Measurements from ENCODE around the gene TM4SF1. TPM values are rescaled to one million over a fixed set of nuclear protein-coding genes. Genes with fewer than 3 reads are reported as not detected.

The TM4SF1 gene
- total RNA-seq, 1 donor from 2014 or later, result 28.9 TPM

DNA sequence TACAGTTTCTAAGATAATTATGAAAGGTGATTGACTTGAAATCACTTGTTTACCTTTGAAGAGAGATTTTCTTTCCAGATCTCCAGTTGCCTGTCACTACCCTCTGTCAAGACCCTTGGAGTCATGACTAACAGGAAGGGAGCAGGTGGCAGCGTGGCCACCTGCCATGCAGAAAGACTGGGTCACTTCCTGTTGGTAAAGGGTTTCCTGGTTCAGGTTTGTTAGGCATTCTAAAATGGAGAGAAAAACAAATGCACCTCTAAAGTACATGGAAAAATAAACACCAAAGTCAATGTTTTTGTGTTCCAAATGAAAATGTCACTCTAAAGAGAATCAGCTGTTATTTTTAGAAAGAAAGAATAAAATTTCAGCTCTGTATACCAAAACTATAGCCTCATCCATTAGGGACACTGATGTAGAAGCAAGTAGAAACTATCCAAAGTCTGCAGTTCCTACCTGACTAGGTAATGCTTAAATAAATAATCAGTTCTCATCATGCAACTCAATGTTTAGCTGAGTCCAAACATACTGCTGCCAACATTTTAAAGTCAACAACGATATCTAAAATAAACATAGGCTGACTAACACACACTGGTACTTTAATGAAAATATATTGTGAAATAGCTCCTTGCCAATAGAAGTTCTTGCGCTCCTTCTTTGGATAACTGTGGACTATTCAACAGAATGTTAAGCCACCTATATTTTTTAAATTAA, 23.9 kb upstream of the TM4SF1 start:
- TF ChIP-seq EZH2 (IDR thresholded peaks at IDR 0.05; ENCODE audit: insufficient read depth, low read length), result no peak
- TF ChIP-seq, protein P1, sequence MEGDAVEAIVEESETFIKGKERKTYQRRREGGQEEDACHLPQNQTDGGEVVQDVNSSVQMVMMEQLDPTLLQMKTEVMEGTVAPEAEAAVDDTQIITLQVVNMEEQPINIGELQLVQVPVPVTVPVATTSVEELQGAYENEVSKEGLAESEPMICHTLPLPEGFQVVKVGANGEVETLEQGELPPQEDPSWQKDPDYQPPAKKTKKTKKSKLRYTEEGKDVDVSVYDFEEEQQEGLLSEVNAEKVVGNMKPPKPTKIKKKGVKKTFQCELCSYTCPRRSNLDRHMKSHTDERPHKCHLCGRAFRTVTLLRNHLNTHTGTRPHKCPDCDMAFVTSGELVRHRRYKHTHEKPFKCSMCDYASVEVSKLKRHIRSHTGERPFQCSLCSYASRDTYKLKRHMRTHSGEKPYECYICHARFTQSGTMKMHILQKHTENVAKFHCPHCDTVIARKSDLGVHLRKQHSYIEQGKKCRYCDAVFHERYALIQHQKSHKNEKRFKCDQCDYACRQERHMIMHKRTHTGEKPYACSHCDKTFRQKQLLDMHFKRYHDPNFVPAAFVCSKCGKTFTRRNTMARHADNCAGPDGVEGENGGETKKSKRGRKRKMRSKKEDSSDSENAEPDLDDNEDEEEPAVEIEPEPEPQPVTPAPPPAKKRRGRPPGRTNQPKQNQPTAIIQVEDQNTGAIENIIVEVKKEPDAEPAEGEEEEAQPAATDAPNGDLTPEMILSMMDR (IDR thresholded peaks at IDR 0.05; ENCODE audit: insufficient read depth, low read depth, low read length), result no peak
- H3K9me3 Mint-ChIP-seq (ENCODE audit: unreplicated experiment), result no peaks in the 10 kb centered on the region
- Histone ChIP-seq H3K27me3 (ENCODE audit: insufficient read depth, low read length) (no peaks in the 10 kb centered on the region), H2AFZ (ENCODE audit: low read depth, low read length) (no peak overlapping the region), H3K4me1 (ENCODE audit: insufficient read depth, low read length) (peaks cover 9% of the 10 kb centered on the region), H4K20me1 (ENCODE audit: insufficient read depth, low read length) (no peaks in the 10 kb centered on the region), H3K79me2 (ENCODE audit: insufficient read depth, low read length) (no peaks in the 10 kb centered on the region), H3K36me3 (ENCODE audit: insufficient read depth, low read length) (no peaks in the 10 kb centered on the region), H3K4me2 (ENCODE audit: low read length) (peak overlapping the region; percentile 17), H3K27ac (ENCODE audit: low read depth, low read length) (peak overlapping the region; percentile 53), H3K9me3 (ENCODE audit: insufficient read depth, low read depth, low read length) (no peaks in the 10 kb centered on the region), H3K4me3 (ENCODE audit: insufficient read depth, low read depth, low read length) (no peak overlapping the region), H3K9ac (ENCODE audit: low read length) (no peak overlapping the region)
- H3K27me3 Mint-ChIP-seq (ENCODE audit: low read depth, unreplicated experiment), result no peaks in the 10 kb centered on the region
- FAIRE-seq (no peak), DNase-seq (ENCODE audit: low read depth) (peak; percentile 81)
- H3K4me1 Mint-ChIP-seq (ENCODE audit: low read depth, unreplicated experiment), result peaks cover 6% of the 10 kb centered on the region
- H3K36me3 Mint-ChIP-seq (ENCODE audit: low read depth, unreplicated experiment), result no peaks in the 10 kb centered on the region
- H3K4me3 Mint-ChIP-seq (ENCODE audit: unreplicated experiment), result no peak overlapping the region
- H3K27ac Mint-ChIP-seq (ENCODE audit: unreplicated experiment), result no peak overlapping the region

DNA sequence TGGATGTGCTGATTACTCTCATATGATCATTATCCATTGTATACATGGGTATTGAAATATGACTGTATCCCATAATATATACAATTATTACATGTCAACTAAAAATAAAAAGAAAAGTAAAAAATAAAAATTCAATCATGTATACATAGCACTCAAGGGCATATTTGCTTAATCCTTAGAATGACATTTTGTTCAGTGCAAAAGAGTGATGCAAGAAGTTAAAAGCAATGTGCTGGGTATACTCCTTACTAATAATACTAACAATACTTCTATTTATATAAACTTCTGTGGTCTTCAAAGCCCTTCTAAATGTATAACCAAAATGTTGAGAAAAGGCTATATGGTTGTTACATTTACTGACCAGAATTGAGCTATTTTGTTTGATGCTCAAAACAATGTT, 23.2 kb upstream of the TM4SF1 start:
- Mint-ChIP-seq H3K36me3 (ENCODE audit: low read depth, unreplicated experiment) (no peaks in the 10 kb centered on the region), H3K27ac (ENCODE audit: unreplicated experiment) (no peak overlapping the region), H3K27me3 (ENCODE audit: low read depth, unreplicated experiment) (no peaks in the 10 kb centered on the region), H3K4me1 (ENCODE audit: low read depth, unreplicated experiment) (peaks cover 10% of the 10 kb centered on the region), H3K4me3 (ENCODE audit: unreplicated experiment) (no peak overlapping the region), H3K9me3 (ENCODE audit: unreplicated experiment) (no peaks in the 10 kb centered on the region)
- H3K9me3 ChIP-seq (ENCODE audit: insufficient read depth, low read depth, low read length), result no peaks in the 10 kb centered on the region
- no peak overlapping the region for H2AFZ ChIP-seq (ENCODE audit: low read depth, low read length)
- H3K36me3 ChIP-seq (ENCODE audit: insufficient read depth, low read length), result no peaks in the 10 kb centered on the region
- peaks cover 9% of the 10 kb centered on the region for H3K4me1 ChIP-seq (ENCODE audit: insufficient read depth, low read length)
- H3K27ac ChIP-seq (ENCODE audit: low read depth, low read length), result no peak overlapping the region
- FAIRE-seq (no peak), DNase-seq (ENCODE audit: low read depth) (no peak)
- H3K9ac ChIP-seq (ENCODE audit: low read length), result no peak overlapping the region
- no peaks in the 10 kb centered on the region for H3K79me2 ChIP-seq (ENCODE audit: insufficient read depth, low read length)
- H4K20me1 ChIP-seq (ENCODE audit: insufficient read depth, low read length), result no peaks in the 10 kb centered on the region
- H3K27me3 ChIP-seq (ENCODE audit: insufficient read depth, low read length), result no peaks in the 10 kb centered on the region
- no peak overlapping the region for H3K4me2 ChIP-seq (ENCODE audit: low read length)
- TF ChIP-seq EZH2 (IDR thresholded peaks at IDR 0.05; ENCODE audit: insufficient read depth, low read length), result no peak
- TF ChIP-seq, protein P1 (IDR thresholded peaks at IDR 0.05; ENCODE audit: insufficient read depth, low read depth, low read length), result no peak
- H3K4me3 ChIP-seq (ENCODE audit: insufficient read depth, low read depth, low read length), result no peak overlapping the region

DNA sequence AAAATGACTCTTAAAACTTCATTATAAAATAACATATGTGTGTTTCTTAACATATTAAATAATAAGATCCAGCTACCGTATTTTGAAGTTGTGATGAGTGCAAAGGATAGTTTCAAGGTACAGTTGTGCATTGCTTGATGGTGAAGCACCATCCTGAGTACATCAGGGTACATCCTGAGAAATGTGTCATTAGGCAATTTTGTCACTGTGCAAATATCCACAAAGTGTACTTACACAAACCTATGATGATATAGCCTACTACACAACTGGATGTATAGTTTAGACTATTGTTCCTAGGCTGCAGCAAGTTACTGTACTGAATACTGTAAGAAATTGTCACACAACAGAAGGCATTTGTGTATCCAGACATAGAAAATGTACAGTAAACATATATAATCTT, 20.8 kb upstream of the TM4SF1 start:
- Histone ChIP-seq H3K9me3 (ENCODE audit: insufficient read depth, low read depth, low read length) (no peaks in the 10 kb centered on the region), H3K79me2 (ENCODE audit: insufficient read depth, low read length) (no peaks in the 10 kb centered on the region), H3K4me3 (ENCODE audit: insufficient read depth, low read depth, low read length) (no peak overlapping the region), H3K9ac (ENCODE audit: low read length) (no peak overlapping the region), H3K27me3 (ENCODE audit: insufficient read depth, low read length) (no peaks in the 10 kb centered on the region), H3K36me3 (ENCODE audit: insufficient read depth, low read length) (no peaks in the 10 kb centered on the region), H4K20me1 (ENCODE audit: insufficient read depth, low read length) (no peaks in the 10 kb centered on the region), H3K4me1 (ENCODE audit: insufficient read depth, low read length) (peaks cover 9% of the 10 kb centered on the region), H2AFZ (ENCODE audit: low read depth, low read length) (no peak overlapping the region), H3K4me2 (ENCODE audit: low read length) (no peak overlapping the region), H3K27ac (ENCODE audit: low read depth, low read length) (no peak overlapping the region)
- no peak overlapping the region for H3K4me3 Mint-ChIP-seq (ENCODE audit: unreplicated experiment)
- peak; percentile 34 for FAIRE-seq
- no peaks in the 10 kb centered on the region for H3K27me3 Mint-ChIP-seq (ENCODE audit: low read depth, unreplicated experiment)
- DNase-seq (ENCODE audit: low read depth), result no peak
- H3K27ac Mint-ChIP-seq (ENCODE audit: unreplicated experiment), result no peak overlapping the region
- no peaks in the 10 kb centered on the region for H3K9me3 Mint-ChIP-seq (ENCODE audit: unreplicated experiment)
- TF ChIP-seq, protein P1 (IDR thresholded peaks at IDR 0.05; ENCODE audit: insufficient read depth, low read depth, low read length), result no peak
- TF ChIP-seq EZH2 (IDR thresholded peaks at IDR 0.05; ENCODE audit: insufficient read depth, low read length), result no peak
- no peaks in the 10 kb centered on the region for H3K36me3 Mint-ChIP-seq (ENCODE audit: low read depth, unreplicated experiment)
- H3K4me1 Mint-ChIP-seq (ENCODE audit: low read depth, unreplicated experiment), result peaks cover 7% of the 10 kb centered on the region
